Prostate gland (tissue), 2 donors: ENCODE results near the gene BATF. TPM values are rescaled to one million over a fixed set of nuclear protein-coding genes. Genes with fewer than 3 reads are reported as not detected.

ENCODE experiments used
- DNase-seq: peaks from one replicate; pipeline ENCODE4 v3.0.0-alpha.2; 2019; ENCODE audit warnings: low spot score
- H3K27ac ChIP-seq, 2 donors: fragments of 200-600 bp; sonication (generic); 2 replicates each; pipeline ENCODE4 v1.5.1; 2017 to 2019
- H3K27me3 ChIP-seq: fragments of 200-600 bp; sonication (generic); replicated peaks from 2 replicates; pipeline ENCODE4 v1.5.1; 2019; ENCODE audit not compliant: insufficient read depth
- H3K36me3 ChIP-seq, 2 donors: fragments of 200-600 bp; sonication (generic); 1 replicate in 1 of 2; 2 replicates in 1 of 2; pipeline versions ENCODE4 v1.5.1 to v1.8.1; 2017 to 2019
- H3K4me1 ChIP-seq: fragments of 200-600 bp; sonication (generic); replicated peaks from 2 replicates; pipeline ENCODE4 v1.5.1; 2019
- H3K4me3 ChIP-seq, 2 donors: fragments of 200-600 bp; sonication (generic); 2 replicates each; pipeline ENCODE4 v1.5.1; 2017 to 2019
- H3K9me3 ChIP-seq: fragments of 200-600 bp; sonication (generic); 2 replicates; pipeline ENCODE4 v1.5.1; 2017
- CTCF ChIP-seq, 4 experiments: fragments of 200-600 bp in 2 of 4; fragments of 450-650 bp in 2 of 4; sonication (generic) in 2 of 4; IDR thresholded peaks; 1 replicate in 3 of 4; 2 replicates in 1 of 4; pipeline ENCODE4 v1.5.1; 2016 to 2019; ENCODE audit warnings: antibody characterized with exemption in 4 of 4, mild to moderate bottlenecking in 2 of 4, moderate library complexity in 2 of 4
- POLR2A ChIP-seq: fragments of 450-650 bp; IDR thresholded peaks from one replicate; pipeline ENCODE4 v1.6.1; 2016; ENCODE audit warnings: antibody characterized with exemption, mild to moderate bottlenecking
- POLR2AphosphoS5 ChIP-seq: sonication (generic); formaldehyde crosslinking; IDR thresholded peaks from one replicate; pipeline ENCODE4 v1.6.1; 2017; ENCODE audit warnings: antibody characterized with exemption
- WGBS: methylation state at CpG from one replicate; pipeline ENCODE4 v1.1.5; 2018; 5-methylcytosine and 5-hydroxymethylcytosine counted together
- intact Hi-C: fragments of 100-400 bp; cut with DNase I; formaldehyde crosslinking; loops from one replicate; pipeline ENCODE4 v1.14.2; 2022
- total RNA-seq, 2 donors: library from RNA; depleted of rRNA; stranded (reverse); fragments of >200 nt; gene quantifications; one replicate each; pipeline ENCODE4 v1.1.0, GENCODE V29; 2016

BATF gene
- total RNA-seq, 2 donors from 2014 or later: 3.1 to 11.8 TPM

GRCh38 chr14:75578102-75578785 is 56.0 kb downstream of the BATF start, which contains the start of gene FLVCR2:
TSS of gene FLVCR2 (plus strand) at chr14:75578620. CDS start at chr14:75578973, 353 bp downstream.
- WGBS: under 1% methylated on average over 47 of the region's 49 CpGs
- intact Hi-C loops: loop anchor here (1.0 kb wide), 1 partner anchor 76 kb away; no protein-coding TSS in a partner anchor

GRCh38 chr14:75578786-75579337 is 56.6 kb downstream of the BATF start:
- TF ChIP-seq POLR2A (no peak), CTCF (IDR thresholded peaks at IDR 0.05) (peak in 3 of 4 experiments; percentile 2 to 51 (median 44))
- 23% methylated on average over 21 of the region's 21 CpGs for WGBS
- peak; percentile 46 for DNase-seq

More at GRCh38 chr14:75578102-75578785, 56.0 kb downstream of the BATF start, which contains the start of gene FLVCR2:
- peak within 1 kb of the TSS; percentile 31 to 53 for H3K4me3 ChIP-seq
- H3K27me3 ChIP-seq: no peaks in the 10 kb centered on the region
- peak; percentile 86 for DNase-seq
- no peaks in the 10 kb centered on the region for H3K36me3 ChIP-seq
- H3K27ac ChIP-seq: peak within 1 kb of the TSS; percentile 73 to 83
- peaks cover 7% of the 10 kb centered on the region for H3K4me1 ChIP-seq
- H3K9me3 ChIP-seq: no peaks in the 10 kb centered on the region
- TF ChIP-seq POLR2A (peak; percentile 42), CTCF (IDR thresholded peaks at IDR 0.05) (peak in 1 of 4 experiments; percentile 43), POLR2AphosphoS5 (peak; percentile 68)

GRCh38 chr14:75579338-75579864 is 57.1 kb downstream of the BATF start:
- no peak for TF ChIP-seq POLR2A
- no peak for TF ChIP-seq CTCF (IDR thresholded peaks at IDR 0.05)
- TF ChIP-seq POLR2AphosphoS5: no peak
- intact Hi-C loops: no loop called here
- DNase-seq: no peak
- Histone ChIP-seq H3K27me3 (no peaks in the 10 kb centered on the region), H3K4me3 (peak overlapping the region; percentile 31 to 53), H3K36me3 (no peaks in the 10 kb centered on the region), H3K4me1 (peaks cover 7% of the 10 kb centered on the region), H3K27ac (peak overlapping the region; percentile 73 to 83), H3K9me3 (no peaks in the 10 kb centered on the region)
- 72% methylated on average over 13 of the region's 13 CpGs for WGBS

More at GRCh38 chr14:75578786-75579337, 56.6 kb downstream of the BATF start:
- no peaks in the 10 kb centered on the region for H3K27me3 ChIP-seq
- peak overlapping the region; percentile 73 to 83 for H3K27ac ChIP-seq
- no peaks in the 10 kb centered on the region for H3K9me3 ChIP-seq
- peak overlapping the region; percentile 31 to 53 for H3K4me3 ChIP-seq
- no peaks in the 10 kb centered on the region for H3K36me3 ChIP-seq
- H3K4me1 ChIP-seq: peaks cover 7% of the 10 kb centered on the region
- intact Hi-C loops: loop anchor here (1.0 kb wide), 1 partner anchor 75 kb away; no protein-coding TSS in a partner anchor

- 61% methylated on average over 3 of the region's 3 CpGs for WGBS
- DNase-seq: no peak
- Histone ChIP-seq H3K27me3 (no peaks in the 10 kb centered on the region), H3K4me3 (peak overlapping the region; percentile 31 to 53), H3K9me3 (no peaks in the 10 kb centered on the region), H3K27ac (no peak overlapping the region), H3K36me3 (no peaks in the 10 kb centered on the region), H3K4me1 (peaks cover 7% of the 10 kb centered on the region)
- no peak for TF ChIP-seq CTCF (IDR thresholded peaks at IDR 0.05)
- TF ChIP-seq POLR2AphosphoS5: no peak
- no peak for TF ChIP-seq POLR2A
- intact Hi-C loops: no loop called here
These were observed 57.6 kb downstream of the BATF start for GRCh38 chr14:75579882-75580281.
